ENCODE data around the gene DNAJB2.
"Not testable (repeated sequence)": the region's sequence is repeated elsewhere in the genome, so short reads cannot be mapped to it uniquely, and the experiment has no call there.

The DNAJB2 gene

DNA sequence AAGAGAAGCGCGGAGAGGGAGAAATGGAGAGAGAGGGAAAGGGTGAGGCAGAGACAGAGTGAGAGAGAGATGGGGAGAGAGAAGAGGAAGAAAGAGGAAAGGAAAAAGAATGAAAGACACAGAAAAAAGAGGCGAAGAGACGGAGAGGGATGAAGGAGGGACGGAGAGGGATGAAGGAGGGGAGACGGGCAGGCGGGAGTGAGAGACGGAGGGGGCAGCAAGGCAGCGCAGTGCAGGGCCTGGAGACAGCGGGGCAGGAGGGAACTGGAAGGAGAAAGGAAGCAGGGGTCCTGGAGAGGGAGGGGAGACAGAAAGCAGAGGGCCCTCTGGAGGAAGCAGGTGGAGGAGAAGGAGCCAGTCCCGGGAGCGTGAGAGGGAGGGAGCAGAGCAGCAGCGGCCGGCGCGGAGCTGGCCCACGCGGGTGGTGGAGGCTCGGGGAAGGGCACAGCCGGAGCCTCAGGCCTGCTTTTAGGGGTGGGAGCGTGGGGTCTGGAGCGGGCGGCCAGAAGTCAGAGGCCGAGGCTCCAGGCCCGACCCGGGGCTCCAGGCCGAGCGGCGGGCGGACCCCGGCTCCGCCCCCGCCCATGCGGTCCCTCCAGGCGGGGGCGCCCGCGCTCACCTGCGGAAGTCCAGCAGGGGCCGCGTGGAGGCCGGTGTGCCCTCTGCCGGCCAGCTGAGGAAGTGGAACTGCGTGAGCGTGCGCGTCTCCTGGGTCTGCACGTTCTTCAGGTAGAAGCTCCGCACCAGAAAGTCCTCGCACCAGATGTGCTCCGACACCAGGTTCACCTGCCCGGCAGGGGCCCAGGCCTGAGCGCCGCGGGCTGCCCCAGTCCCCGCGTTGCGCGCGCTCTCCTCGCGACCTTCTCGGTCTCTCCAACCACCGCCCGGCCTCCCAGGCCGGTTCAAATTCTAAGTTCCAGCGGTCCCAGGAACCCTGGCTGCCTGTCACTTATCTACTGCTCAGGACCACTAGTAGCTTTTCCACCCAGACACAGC is 15.5 kb downstream of the DNAJB2 start:
- H3K4me3 ChIP-seq (ENCODE audit: low read length), result peak overlapping the region; percentile 52
- DNase-seq (ENCODE audit: low read depth, low spot score), result peak; percentile 78

GRCh38 chr2:219296142-219296541 is 17.0 kb downstream of the DNAJB2 start:
- H3K4me3 ChIP-seq (ENCODE audit: low read length), result no peak overlapping the region

DNA sequence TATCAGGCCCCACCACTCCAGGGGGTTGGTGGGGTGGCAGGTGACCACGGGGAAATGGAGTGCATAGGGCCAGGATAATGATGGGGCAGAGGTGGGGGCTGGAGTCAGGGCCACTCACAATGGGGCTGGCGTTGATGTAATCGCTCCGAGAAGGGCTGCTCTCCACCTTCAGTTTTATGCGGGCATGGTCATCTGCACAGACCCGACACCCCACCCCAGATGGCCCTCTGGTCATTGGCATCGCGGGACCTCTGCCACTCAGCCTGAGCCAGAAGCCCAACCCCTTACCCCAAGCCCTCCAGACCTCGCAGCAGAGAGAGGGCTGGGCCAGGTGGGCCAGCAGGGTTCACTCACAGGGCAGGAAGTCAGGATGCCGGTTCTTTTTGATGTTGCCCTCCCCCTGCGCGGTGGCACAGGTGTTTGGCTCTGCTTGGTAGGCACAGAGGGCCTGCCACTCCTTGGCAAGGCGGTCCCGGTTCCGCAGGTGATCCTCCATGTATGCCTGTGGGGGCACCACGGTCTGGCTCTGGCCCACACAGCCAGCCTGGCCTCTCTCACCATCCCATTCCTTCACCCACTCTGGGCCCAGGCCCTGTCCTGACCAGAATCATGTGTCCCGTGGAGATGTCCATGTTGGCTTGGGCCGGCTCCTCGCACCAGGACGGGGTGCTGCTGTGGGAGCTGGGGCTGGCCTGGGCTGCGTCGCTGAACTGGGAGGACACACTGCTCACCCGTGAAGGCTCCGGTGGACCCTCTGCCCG is 17.6 kb downstream of the DNAJB2 start:
- peak; percentile 41 for DNase-seq (ENCODE audit: low read depth, low spot score)

More at GRCh38 chr2:219296142-219296541, 17.0 kb downstream of the DNAJB2 start:
- no peak for DNase-seq (ENCODE audit: low read depth, low spot score)

GRCh38 chr2:219297766-219298456 is 18.7 kb downstream of the DNAJB2 start:
- no peak for DNase-seq (ENCODE audit: low read depth, low spot score)
- no peak overlapping the region for H3K4me3 ChIP-seq (ENCODE audit: low read length)

More for the DNA sequence above, 17.6 kb downstream of the DNAJB2 start:
- no peak overlapping the region for H3K4me3 ChIP-seq (ENCODE audit: low read length)

- H3K4me3 ChIP-seq (ENCODE audit: low read length), result no peak overlapping the region
- DNase-seq (ENCODE audit: low read depth, low spot score), result peak; percentile 56
These were observed 19.7 kb downstream of the DNAJB2 start for GRCh38 chr2:219298759-219299371.

DNA sequence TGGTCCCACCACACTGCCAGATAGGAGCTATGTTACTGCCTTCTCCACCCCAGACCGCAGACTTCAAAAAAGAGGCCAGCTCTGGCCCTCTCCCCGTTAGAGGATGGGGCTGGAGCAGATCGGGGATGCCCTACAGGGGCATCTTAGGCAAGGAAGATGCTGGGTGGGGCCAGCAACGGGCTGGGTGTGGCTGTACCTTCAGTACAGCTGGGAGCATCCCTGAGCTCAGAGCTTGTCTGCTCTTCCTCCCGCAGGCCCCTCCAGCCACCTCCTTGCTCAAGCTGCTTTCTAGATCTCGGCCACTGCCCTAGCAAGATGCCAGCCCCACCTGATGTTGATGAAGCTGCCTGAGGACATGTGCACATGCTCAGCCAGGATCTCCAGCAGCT is 20.2 kb downstream of the DNAJB2 start:
- no peak overlapping the region for H3K4me3 ChIP-seq (ENCODE audit: low read length)
- no peak for DNase-seq (ENCODE audit: low read depth, low spot score)

- no peak overlapping the region for H3K4me3 ChIP-seq (ENCODE audit: low read length)
These were observed 20.9 kb downstream of the DNAJB2 start for GRCh38 chr2:219300022-219300421.

GRCh38 chr2:219302412-219302968 is 23.3 kb downstream of the DNAJB2 start:
- no peak overlapping the region for H3K4me3 ChIP-seq (ENCODE audit: low read length)
- no peak for DNase-seq (ENCODE audit: low read depth, low spot score)

More at GRCh38 chr2:219300022-219300421, 20.9 kb downstream of the DNAJB2 start:
- no peak for DNase-seq (ENCODE audit: low read depth, low spot score)

GRCh38 chr2:219304223-219304622 is 25.1 kb downstream of the DNAJB2 start:
- no peak overlapping the region for H3K4me3 ChIP-seq (ENCODE audit: low read length)

GRCh38 chr2:219306047-219306446 is 26.9 kb downstream of the DNAJB2 start:
- no peak for DNase-seq (ENCODE audit: low read depth, low spot score)
- H3K4me3 ChIP-seq (ENCODE audit: low read length), result no peak overlapping the region

More at GRCh38 chr2:219304223-219304622, 25.1 kb downstream of the DNAJB2 start:
- no peak for DNase-seq (ENCODE audit: low read depth, low spot score)

DNA sequence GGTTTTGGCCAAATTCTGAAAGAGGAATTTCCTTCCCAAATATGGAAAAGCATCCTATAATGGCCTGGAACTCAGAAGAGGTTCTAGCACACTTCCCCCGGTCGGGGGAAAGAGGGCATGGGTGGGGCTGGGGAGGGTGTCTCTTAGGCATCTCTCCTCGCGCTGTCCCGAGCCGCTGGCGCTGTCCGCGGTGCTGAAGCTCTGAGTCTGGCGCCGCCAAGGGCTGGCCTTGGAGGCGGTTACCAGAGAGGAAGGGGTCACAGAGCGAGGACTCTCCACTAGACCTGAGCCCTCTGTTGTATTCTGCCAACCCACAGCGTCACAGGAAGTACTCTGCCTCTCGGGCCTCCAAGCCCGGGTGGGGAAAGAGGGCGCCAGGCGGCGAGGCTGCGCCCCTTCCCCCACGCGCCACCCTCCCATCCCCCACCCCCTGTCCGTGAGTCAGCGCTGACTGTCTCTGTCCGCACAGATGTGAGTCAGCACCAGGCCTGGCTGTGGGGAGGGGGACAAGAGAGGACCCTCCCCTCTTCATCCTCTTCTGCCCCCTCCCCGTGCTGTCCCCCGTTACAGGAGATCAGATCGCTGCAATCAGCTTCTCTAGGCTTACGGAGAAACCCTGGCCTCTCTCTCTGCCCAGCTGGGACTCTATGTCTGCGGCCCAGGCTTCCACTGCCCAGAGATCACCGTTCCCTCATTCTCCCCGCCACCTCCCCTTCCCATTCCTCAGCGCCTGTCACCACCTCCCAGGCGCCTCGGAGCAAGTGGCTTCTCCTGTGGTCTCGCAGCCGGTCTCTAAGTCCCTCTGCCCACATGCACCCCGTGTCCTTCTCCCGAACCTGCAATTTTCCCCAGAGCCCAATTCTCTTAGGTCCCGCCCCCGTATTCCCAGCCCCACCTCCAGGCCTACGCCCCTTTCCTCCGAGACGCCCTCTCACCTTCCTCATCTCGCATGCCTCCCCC is 29.3 kb downstream of the DNAJB2 start:
- H3K4me3 ChIP-seq (ENCODE audit: low read length), result no peak overlapping the region
- DNase-seq (ENCODE audit: low read depth, low spot score), result peak; percentile 44

- no peak within 1 kb of the TSS for H3K4me3 ChIP-seq (ENCODE audit: low read length)
- no peak for DNase-seq (ENCODE audit: low read depth, low spot score)
These were observed 30.1 kb downstream of the DNAJB2 start, which contains the start of gene PTPRN for GRCh38 chr2:219309278-219309677. Gene PTPRN, minus strand, starts transcription at chr2:219309401. Its CDS starts 69 bp downstream, at chr2:219309332.

- DNase-seq (ENCODE audit: low read depth, low spot score), result not testable (repeated sequence)
These were observed 33.6 kb downstream of the DNAJB2 start for GRCh38 chr2:219312683-219313263.

DNA sequence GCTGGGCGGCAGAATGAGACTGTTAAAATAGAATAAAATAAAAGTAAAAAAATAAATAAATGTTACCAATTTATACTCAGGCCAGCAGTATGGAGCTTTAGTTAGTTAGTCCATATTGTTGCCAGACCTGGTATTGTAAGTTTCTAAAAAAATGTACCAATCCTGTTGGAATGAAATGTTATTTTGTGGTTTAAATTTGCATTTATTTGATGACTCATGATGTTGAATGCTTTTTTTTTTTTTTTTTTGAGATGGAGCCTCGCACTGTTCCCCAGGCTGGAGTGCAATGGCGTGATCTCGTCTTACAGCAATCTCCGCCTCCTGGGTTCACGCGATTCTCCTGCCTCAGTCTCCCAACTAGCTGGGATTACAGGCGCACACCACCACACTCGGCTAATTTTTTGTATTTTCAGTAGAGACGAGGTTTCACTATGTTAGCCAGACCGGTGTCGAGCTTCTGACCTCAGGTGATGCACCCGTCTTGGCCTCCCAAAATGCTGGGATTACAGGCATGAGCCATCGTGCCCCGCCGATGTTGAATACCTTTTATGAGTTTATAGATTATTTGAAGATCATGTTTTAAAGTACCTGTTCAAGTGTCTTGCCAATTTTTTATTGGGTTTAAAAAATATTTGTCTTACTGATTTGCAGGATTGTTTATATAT is 35.8 kb downstream of the DNAJB2 start:
- DNase-seq (ENCODE audit: low read depth, low spot score), result no peak
- H3K4me3 ChIP-seq (ENCODE audit: low read length), result no peak overlapping the region

More at GRCh38 chr2:219312683-219313263, 33.6 kb downstream of the DNAJB2 start:
- H3K4me3 ChIP-seq (ENCODE audit: low read length), result not testable (repeated sequence)

GRCh38 chr2:219323434-219323833 is 44.3 kb downstream of the DNAJB2 start:
- no peak overlapping the region for H3K4me3 ChIP-seq (ENCODE audit: low read length)
- DNase-seq (ENCODE audit: low read depth, low spot score), result no peak

DNA sequence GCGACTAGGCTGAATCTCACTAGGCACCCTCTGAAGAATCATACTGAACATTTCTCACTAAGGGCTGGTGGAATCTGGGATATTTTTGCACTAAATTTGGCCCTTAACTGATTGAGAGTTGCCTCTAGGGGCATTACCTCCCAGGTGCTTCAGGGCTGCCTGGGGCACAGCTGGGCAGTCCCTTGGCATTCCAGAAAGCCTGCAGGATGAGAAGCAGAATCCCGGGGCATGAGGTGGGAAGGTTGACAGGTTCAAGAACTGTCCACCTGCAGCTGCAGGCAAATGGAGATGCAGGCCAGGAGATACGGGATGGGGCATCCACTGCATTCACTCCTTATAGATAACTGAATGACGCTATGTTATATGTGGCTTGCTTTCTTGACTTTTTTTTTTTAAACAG is 46.0 kb downstream of the DNAJB2 start:
- H3K4me3 ChIP-seq (ENCODE audit: low read length), result no peak overlapping the region
- no peak for DNase-seq (ENCODE audit: low read depth, low spot score)
